ENCODE data around the gene SGIP1. TPM values are rescaled to one million over a fixed set of nuclear protein-coding genes. Genes with fewer than 3 reads are reported as not detected.

The SGIP1 gene
- total and polyA plus RNA-seq, 2 of the 4 experiments (the other 2 are of a cell fraction): 27.1 to 42.7 TPM

DNA sequence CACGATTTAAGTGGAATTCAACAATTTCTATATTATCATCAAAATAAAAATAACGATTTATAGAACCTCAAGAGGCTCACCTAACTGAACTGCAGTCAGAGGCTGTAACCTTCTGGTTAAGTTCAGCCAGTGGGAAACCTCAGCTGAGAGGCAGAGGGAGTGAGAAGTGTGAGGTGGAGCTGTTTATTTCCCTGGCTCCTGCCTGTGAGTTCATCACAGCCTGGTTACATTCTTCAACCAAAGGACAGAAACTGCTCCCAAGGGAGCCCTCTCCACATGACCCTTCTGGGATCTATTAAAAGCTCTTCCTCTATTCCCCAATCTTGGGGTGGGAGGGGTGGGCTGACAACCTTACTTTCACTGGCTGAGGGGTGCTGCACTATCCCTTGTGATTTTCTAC is 240.5 kb downstream of the SGIP1 start:
- H2BK15ac ChIP-seq (ENCODE audit: low read depth, low read length): no peak overlapping the region
- POLR2A ChIA-PET (ENCODE audit: unreplicated experiment): no interaction called here
- H2AK5ac ChIP-seq (ENCODE audit: low read depth, low read length): no peak overlapping the region

More for the DNA sequence above, 240.5 kb downstream of the SGIP1 start:
- dilution Hi-C loops (cut with HindIII; ENCODE audit: low sequenced_read_pairs, unreplicated experiment) (no loop called here), in situ Hi-C loops (cut with MboI; ENCODE audit: low sequenced_read_pairs) (loop anchor here (25.0 kb wide), 1 partner anchor 713 kb away; no protein-coding TSS in a partner anchor), intact Hi-C loops (cut with micrococcal nuclease) (no loop called here)
- Histone ChIP-seq H3K27me3 (ENCODE audit: control insufficient read depth, insufficient read depth, low read length) (peaks cover 9% of the 10 kb centered on the region), H2BK5ac (ENCODE audit: low read depth, low read length, poor library complexity, severe bottlenecking) (no peak overlapping the region), H3K23ac (ENCODE audit: low read depth, low read length) (no peak overlapping the region), H3K27ac (ENCODE audit: insufficient read depth, low read length) (no peak overlapping the region), H4K8ac (ENCODE audit: low read depth in 2 of 2, low read length in 2 of 2) (no peak overlapping the region), H3K79me1 (ENCODE audit: low read depth in 1 of 2, low read length in 2 of 2) (no peaks in the 10 kb centered on the region), H3K56ac (ENCODE audit: extremely low read depth, insufficient read depth, low read length) (no peak overlapping the region), H3K9me1 (ENCODE audit: insufficient read depth, low read length) (no peaks in the 10 kb centered on the region), H2AK9ac (replicated peaks; ENCODE audit: low read depth, low read length, poor library complexity) (no peak overlapping the region), H3K9me3 (ENCODE audit: control insufficient read depth, insufficient read depth, low read length) (no peaks in the 10 kb centered on the region), H2AFZ (replicated peaks; ENCODE audit: low read length, poor library complexity) (no peak overlapping the region), H3K4me3 (ENCODE audit: insufficient read depth, low read depth, low read length) (no peak overlapping the region), H2BK20ac (ENCODE audit: low read depth, low read length) (no peak overlapping the region), H4K91ac (ENCODE audit: insufficient read depth, low read depth, low read length) (no peak overlapping the region), H3K18ac (ENCODE audit: low read depth, low read length) (no peak overlapping the region), H3K9ac (ENCODE audit: low read depth, low read length) (no peak overlapping the region), H3K4me2 (ENCODE audit: low read depth, low read length) (no peak overlapping the region), H2BK120ac (ENCODE audit: low read depth, low read length) (no peak overlapping the region), H4K5ac (ENCODE audit: low read depth, low read length) (no peak overlapping the region), H3K4ac (ENCODE audit: low read depth, low read length) (no peak overlapping the region), H3K4me1 (ENCODE audit: control insufficient read depth, insufficient read depth, low read length) (no peaks in the 10 kb centered on the region), H4K20me1 (ENCODE audit: insufficient read depth, low read length) (no peaks in the 10 kb centered on the region), H3K36me3 (ENCODE audit: control insufficient read depth, insufficient read depth, low read length) (no peaks in the 10 kb centered on the region), H3K14ac (replicated peaks; ENCODE audit: low read depth, low read length) (no peak overlapping the region)
- ATAC-seq (ENCODE audit: low read depth) (no peak), DNase-seq (no peak)
- WGBS, 2 experiments (ENCODE audit: extremely low coverage in 2 of 2, insufficient read length in 1 of 2): no CpG with 5 or more reads among the region's 2 CpGs
- no TSS peak for BruUV-seq (replicated peaks)
- CTCF ChIA-PET: interaction anchor here (0.6 to 1.4 kb wide), 2 partner anchors 127 to 374 kb away, joined by 3 to 4 read pairs; no protein-coding TSS in a partner anchor
- no peak for TF ChIP-seq MAZ (IDR thresholded peaks at IDR 0.05; ENCODE audit: borderline replicate concordance, low read depth, low read length)
- no peak for TF ChIP-seq SMC3 (IDR thresholded peaks at IDR 0.05; ENCODE audit: low read depth, low read length)
- TF ChIP-seq MXI1 (IDR thresholded peaks at IDR 0.05; ENCODE audit: borderline replicate concordance, low read depth, low read length): no peak

All from IMR-90 (cell line).